Measurements from ENCODE around the gene KRTAP4-5.
"Not testable (repeated sequence)": the region's sequence is repeated elsewhere in the genome, so short reads cannot be mapped to it uniquely, and the experiment has no call there.

- not testable (repeated sequence) for TF ChIP-seq EZH2 (IDR thresholded peaks at IDR 0.05; ENCODE audit: insufficient read depth, poor library complexity, severe bottlenecking); EZH2phosphoT487 (IDR thresholded peaks at IDR 0.05; ENCODE audit: insufficient read depth, low read depth)
Observed at GRCh38 chr17:41160190-41160589, 10.6 kb upstream of the KRTAP4-5 start.

Data from GM23248 (cell line).